HEK293T (cell line): ENCODE results near the gene SRP14.

Experiments
- CTCF ChIA-PET: fragments of 350-600 bp; formaldehyde crosslinking; extraction: SDS; loops from one replicate; lab custom pipeline; 2021; ENCODE audit warnings: antibody characterized with exemption, inconsistent platforms; lab: Yijun Ruan, JAX
- POLR2A ChIA-PET: fragments of 350-600 bp; formaldehyde crosslinking; extraction: SDS; loops from one replicate; lab custom pipeline; 2020; ENCODE audit warnings: antibody characterized with exemption, inconsistent platforms; lab: Yijun Ruan, JAX
- DNase-seq: peaks from one replicate; pipeline ENCODE4 v3.0.0; 2012; ENCODE audit warnings: mixed read lengths; ENCODE audit errors: extremely low spot score
- ARNT ChIP-seq: fragments of 450-650 bp; IDR thresholded peaks from 2 replicates; pipeline ENCODE4 v1.6.1; 2017; ENCODE audit warnings: mild to moderate bottlenecking
- BHLHE40 ChIP-seq: fragments of 450-650 bp; IDR thresholded peaks from 2 replicates; pipeline ENCODE4 v1.6.1; 2016; ENCODE audit warnings: mild to moderate bottlenecking, moderate library complexity, borderline replicate concordance
- CTBP1 ChIP-seq: fragments of 450-650 bp; IDR thresholded peaks from 2 replicates; pipeline ENCODE4 v1.6.1; 2016; ENCODE audit warnings: borderline replicate concordance
- ELF4 ChIP-seq: fragments of 450-650 bp; IDR thresholded peaks from 2 replicates; pipeline ENCODE4 v1.6.1; 2017; ENCODE audit warnings: antibody characterized with exemption
- FOXA1 ChIP-seq: fragments of 450-650 bp; IDR thresholded peaks from 2 replicates; pipeline ENCODE4 v1.6.1; 2016; ENCODE audit warnings: mild to moderate bottlenecking
- FOXK2 ChIP-seq: fragments of 450-650 bp; IDR thresholded peaks from 2 replicates; pipeline ENCODE4 v1.6.1; 2016; ENCODE audit warnings: mild to moderate bottlenecking
- FOXM1 ChIP-seq: fragments of 450-650 bp; IDR thresholded peaks from 2 replicates; pipeline ENCODE4 v1.6.1; 2017; ENCODE audit warnings: mild to moderate bottlenecking, borderline replicate concordance
- HDGF ChIP-seq: fragments of 450-650 bp; IDR thresholded peaks from 2 replicates; pipeline ENCODE4 v1.6.1; 2017; ENCODE audit warnings: antibody characterized with exemption, borderline replicate concordance
- L3MBTL2 ChIP-seq: fragments of 450-650 bp; conservative IDR thresholded peaks from 2 replicates; pipeline ENCODE4 v1.6.1; 2016; ENCODE audit warnings: mild to moderate bottlenecking
- LEF1 ChIP-seq: fragments of 450-650 bp; IDR thresholded peaks from 2 replicates; pipeline ENCODE4 v1.6.1; 2017; ENCODE audit warnings: mild to moderate bottlenecking, borderline replicate concordance
- NFRKB ChIP-seq: fragments of 450-650 bp; IDR thresholded peaks from 2 replicates; pipeline ENCODE4 v1.6.1; 2016; ENCODE audit warnings: mild to moderate bottlenecking, moderate library complexity
- SP1 ChIP-seq: fragments of 450-650 bp; IDR thresholded peaks from 2 replicates; pipeline ENCODE4 v1.6.1; 2017
- SUZ12 ChIP-seq: fragments of 450-650 bp; IDR thresholded peaks from 2 replicates; pipeline ENCODE4 v1.6.1; 2016; ENCODE audit warnings: mild to moderate bottlenecking
- TARDBP ChIP-seq: fragments of 450-650 bp; IDR thresholded peaks from 2 replicates; pipeline ENCODE4 v1.6.1; 2016
- ZNF384 ChIP-seq: fragments of 450-650 bp; IDR thresholded peaks from 2 replicates; pipeline ENCODE4 v1.6.1; 2016
- TF ChIP-seq, protein P1 (sequence below): fragments of 450-650 bp; IDR thresholded peaks from 2 replicates; pipeline ENCODE4 v1.6.1; 2016

The SRP14 gene

DNA sequence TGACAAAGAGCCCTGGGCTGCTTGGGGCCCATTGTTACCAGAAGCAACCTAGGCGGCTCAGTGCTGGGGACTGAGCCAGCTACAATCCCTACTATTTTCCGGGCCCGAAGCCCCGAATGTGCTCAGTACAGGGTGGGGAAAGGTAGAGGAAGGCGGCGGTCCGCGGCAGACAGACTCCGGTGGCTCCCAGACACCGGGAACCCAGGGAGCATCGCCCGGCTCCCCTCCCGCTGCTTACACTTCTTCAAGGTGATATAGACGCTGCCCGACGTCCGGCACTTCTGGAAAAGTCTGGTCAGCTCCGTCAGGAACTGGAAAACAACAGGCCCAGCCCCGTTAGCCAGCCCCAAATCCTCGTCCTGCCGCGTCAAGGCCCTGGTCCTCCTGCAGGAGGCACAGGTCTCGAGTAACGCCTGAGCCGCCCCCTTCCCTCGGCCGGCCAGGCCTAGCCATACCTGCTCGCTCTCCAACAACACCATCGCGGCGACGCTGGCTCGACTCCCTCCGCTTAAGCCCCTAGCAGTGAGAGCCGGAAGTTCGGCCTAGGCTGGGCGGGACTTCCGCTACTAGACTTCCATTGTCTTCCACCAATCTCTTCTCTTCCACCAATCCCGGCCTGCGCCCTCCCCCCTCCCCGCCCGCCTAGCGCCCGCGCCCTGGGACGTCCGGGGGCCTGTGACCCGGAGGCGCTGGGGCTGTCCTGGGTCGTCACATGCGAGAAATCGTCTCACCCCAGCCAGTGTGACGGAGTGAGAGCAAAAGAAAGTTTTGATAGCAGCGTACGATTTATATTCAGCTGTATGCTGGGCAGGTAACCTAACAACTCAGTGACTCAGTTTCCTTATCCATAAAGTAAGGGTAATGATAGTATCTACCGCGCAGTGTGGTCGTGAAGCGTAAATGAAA is at the start of gene SRP14:
TSS of gene SRP14 (minus strand) at position 544 of the 906 bp plus-strand sequence. CDS start at position 479, 65 bp downstream.
- no peak for TF ChIP-seq ARNT
- no peak for TF ChIP-seq TARDBP
- TF ChIP-seq, protein P1, sequence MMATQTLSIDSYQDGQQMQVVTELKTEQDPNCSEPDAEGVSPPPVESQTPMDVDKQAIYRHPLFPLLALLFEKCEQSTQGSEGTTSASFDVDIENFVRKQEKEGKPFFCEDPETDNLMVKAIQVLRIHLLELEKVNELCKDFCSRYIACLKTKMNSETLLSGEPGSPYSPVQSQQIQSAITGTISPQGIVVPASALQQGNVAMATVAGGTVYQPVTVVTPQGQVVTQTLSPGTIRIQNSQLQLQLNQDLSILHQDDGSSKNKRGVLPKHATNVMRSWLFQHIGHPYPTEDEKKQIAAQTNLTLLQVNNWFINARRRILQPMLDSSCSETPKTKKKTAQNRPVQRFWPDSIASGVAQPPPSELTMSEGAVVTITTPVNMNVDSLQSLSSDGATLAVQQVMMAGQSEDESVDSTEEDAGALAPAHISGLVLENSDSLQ = peak; percentile 46; the same call in 1 of the 2 replicates
- POLR2A ChIA-PET = interaction anchor here (0.6 to 1.8 kb wide), 5 partner anchors 57 to 123 kb away, joined by 3 read pairs; partner anchors contain the start of genes BMF and EIF2AK4
- CTCF ChIA-PET = interaction anchor here (1.0 kb wide), 1 partner anchor 241 kb away, joined by 3 read pairs; no protein-coding TSS in a partner anchor
- DNase-seq = peak; percentile 84

- ChIA-PET POLR2A (interaction anchor here (0.7 to 1.7 kb wide), 8 partner anchors 9 to 73 kb away, joined by 3 to 5 read pairs (median 3); partner anchors contain the start of gene BUB1B), CTCF (interaction anchor here (0.6 kb wide), 1 partner anchor 186 kb away, joined by 3 read pairs; no protein-coding TSS in a partner anchor)
- no peak for TF ChIP-seq FOXK2
- TF ChIP-seq ARNT = no peak
- no peak for TF ChIP-seq HDGF
- no peak for TF ChIP-seq ZNF384
- no peak for TF ChIP-seq LEF1
- no peak for TF ChIP-seq FOXA1
- no peak for DNase-seq
Measured at GRCh38 chr15:40087991-40088928, 49.3 kb upstream of the SRP14 start.

DNA sequence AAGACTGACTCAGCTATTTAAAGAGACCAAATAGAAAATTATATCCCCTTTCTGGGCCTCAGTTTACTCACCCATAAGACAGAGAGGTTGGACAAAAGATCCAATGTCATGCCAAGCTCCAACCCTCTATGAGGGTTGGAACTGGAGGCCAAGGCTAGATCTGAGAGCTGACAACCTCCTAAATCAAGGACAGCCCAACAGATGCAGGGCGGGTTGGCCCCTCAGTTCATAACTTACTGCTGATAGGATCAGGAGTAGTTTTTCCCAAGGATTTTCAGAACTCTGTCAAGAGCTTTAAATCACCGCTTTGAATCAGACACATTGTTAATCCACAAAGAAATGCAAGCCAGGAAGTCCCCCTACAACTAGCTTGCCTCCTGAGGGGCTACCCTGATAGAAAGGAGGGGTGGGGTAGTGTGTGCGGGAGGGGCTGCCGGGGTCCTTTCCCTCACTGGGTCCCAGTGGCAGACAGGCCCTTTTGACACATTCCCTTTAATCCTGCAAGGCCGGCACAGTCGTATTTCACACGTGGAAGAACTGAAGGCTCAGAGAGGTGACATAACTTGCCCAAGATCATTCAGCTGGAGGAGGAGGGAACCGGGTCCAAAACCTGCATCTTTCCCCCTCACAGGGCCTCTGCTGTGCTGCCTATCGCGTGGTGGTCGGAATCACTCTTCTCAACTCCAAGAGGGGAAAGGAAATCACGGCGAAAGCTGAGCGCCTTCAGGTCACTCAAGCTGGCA is 48.3 kb upstream of the SRP14 start:
- CTCF ChIA-PET = interaction anchor here (0.6 to 1.4 kb wide), 2 partner anchors 17 to 187 kb away, joined by 3 to 4 read pairs; no protein-coding TSS in a partner anchor
- DNase-seq = no peak
- POLR2A ChIA-PET = interaction anchor here (0.7 to 1.6 kb wide), 4 partner anchors 11 to 74 kb away, joined by 3 to 5 read pairs (median 4); partner anchors contain the start of gene BUB1B
- TF ChIP-seq ARNT (no peak), SP1 (no peak), SUZ12 (no peak), FOXA1 (no peak), ELF4 (no peak), TARDBP (no peak), L3MBTL2 (no peak), NFRKB (no peak)

DNA sequence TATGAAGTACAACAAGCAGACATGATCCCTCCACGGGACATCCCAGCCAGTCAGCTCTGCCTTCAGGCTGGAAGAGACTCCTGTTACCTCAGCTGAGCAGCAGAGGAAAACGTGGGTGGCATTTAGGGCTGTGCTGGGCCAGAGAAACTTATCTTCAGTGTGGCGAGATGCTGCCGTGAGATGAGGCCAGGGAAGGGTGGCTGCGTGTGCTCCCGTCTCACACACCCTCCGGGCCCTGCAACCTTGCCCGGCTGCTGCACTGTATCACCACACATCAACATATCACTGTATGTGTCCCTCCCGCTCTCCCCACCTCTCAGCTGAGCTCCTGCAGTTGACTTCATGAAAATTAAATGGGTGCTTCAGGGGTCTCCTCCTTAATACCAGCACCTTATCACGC is 46.3 kb upstream of the SRP14 start:
- DNase-seq = no peak
- ChIA-PET POLR2A (interaction anchor here (1.2 to 1.4 kb wide), 2 partner anchors 11 to 20 kb away, joined by 3 read pairs; no protein-coding TSS in a partner anchor), CTCF (no interaction called here)
- no peak for TF ChIP-seq HDGF
- TF ChIP-seq ZNF384 = no peak
- TF ChIP-seq ARNT = no peak
- no peak for TF ChIP-seq NFRKB
- TF ChIP-seq CTBP1 = no peak
- no peak for TF ChIP-seq FOXA1
- TF ChIP-seq BHLHE40 = no peak
- no peak for TF ChIP-seq SUZ12
- TF ChIP-seq, protein P1 = no peak
- no peak for TF ChIP-seq FOXM1
- no peak for TF ChIP-seq L3MBTL2
- TF ChIP-seq TARDBP = no peak
- no peak for TF ChIP-seq LEF1
- no peak for TF ChIP-seq FOXK2
- TF ChIP-seq ELF4 = no peak
- TF ChIP-seq SP1 = no peak

GRCh38 chr15:40084650-40085049 is 45.7 kb upstream of the SRP14 start:
- ChIA-PET POLR2A (interaction anchor here (1.4 kb wide), 1 partner anchor 12 kb away, joined by 3 read pairs; no protein-coding TSS in a partner anchor), CTCF (no interaction called here)
- no peak for DNase-seq
- TF ChIP-seq SP1 (no peak), SUZ12 (no peak), HDGF (no peak), CTBP1 (no peak), FOXK2 (no peak), LEF1 (no peak), TARDBP (no peak), ZNF384 (no peak), FOXM1 (no peak), L3MBTL2 (no peak), BHLHE40 (no peak), ARNT (no peak), FOXA1 (no peak)
- TF ChIP-seq, protein P1 = no peak
